GM23338 (cell line): ENCODE measurements around the gene KCNN3.

Experiments used
- ETS1 ChIP-seq: IDR thresholded peaks from 2 replicates; pipeline ENCODE4 v1.6.1; 2016; ENCODE audit warnings: antibody characterized with exemption
- EZH2 ChIP-seq: fragments of 200-600 bp; sonication (generic); IDR thresholded peaks from one replicate; pipeline ENCODE4 v1.8.0; 2017; ENCODE audit warnings: antibody characterized with exemption, mild to moderate bottlenecking, low read depth; ENCODE audit not compliant: unreplicated experiment
- EZH2phosphoT487 ChIP-seq: fragments of 200-600 bp; sonication (generic); IDR thresholded peaks from one replicate; pipeline ENCODE4 v1.8.1; 2018; ENCODE audit warnings: antibody characterized with exemption; ENCODE audit not compliant: unreplicated experiment
- JUNB ChIP-seq: IDR thresholded peaks from one replicate; pipeline ENCODE4 v1.6.1; 2016; ENCODE audit warnings: antibody characterized with exemption; ENCODE audit not compliant: unreplicated experiment
- POLR2AphosphoS5 ChIP-seq: IDR thresholded peaks from 2 replicates; pipeline ENCODE4 v1.6.1; 2016; ENCODE audit warnings: antibody characterized with exemption, low read depth
- TF ChIP-seq, protein P1 (sequence below), 2 experiments: fragments of 200-600 bp in 1 of 2; sonication (generic) in 1 of 2; conservative IDR thresholded peaks; 2 replicates each; pipeline versions ENCODE4 v1.5.1 to v1.6.1; 2016 to 2017; ENCODE audit warnings: antibody characterized with exemption in 2 of 2, low read depth in 2 of 2, mild to moderate bottlenecking in 2 of 2, moderate library complexity in 1 of 2
- TF ChIP-seq, protein P2 (sequence below): IDR thresholded peaks from one replicate; pipeline ENCODE4 v1.6.1; 2018; ENCODE audit warnings: antibody characterized with exemption; ENCODE audit not compliant: unreplicated experiment

DNA sequence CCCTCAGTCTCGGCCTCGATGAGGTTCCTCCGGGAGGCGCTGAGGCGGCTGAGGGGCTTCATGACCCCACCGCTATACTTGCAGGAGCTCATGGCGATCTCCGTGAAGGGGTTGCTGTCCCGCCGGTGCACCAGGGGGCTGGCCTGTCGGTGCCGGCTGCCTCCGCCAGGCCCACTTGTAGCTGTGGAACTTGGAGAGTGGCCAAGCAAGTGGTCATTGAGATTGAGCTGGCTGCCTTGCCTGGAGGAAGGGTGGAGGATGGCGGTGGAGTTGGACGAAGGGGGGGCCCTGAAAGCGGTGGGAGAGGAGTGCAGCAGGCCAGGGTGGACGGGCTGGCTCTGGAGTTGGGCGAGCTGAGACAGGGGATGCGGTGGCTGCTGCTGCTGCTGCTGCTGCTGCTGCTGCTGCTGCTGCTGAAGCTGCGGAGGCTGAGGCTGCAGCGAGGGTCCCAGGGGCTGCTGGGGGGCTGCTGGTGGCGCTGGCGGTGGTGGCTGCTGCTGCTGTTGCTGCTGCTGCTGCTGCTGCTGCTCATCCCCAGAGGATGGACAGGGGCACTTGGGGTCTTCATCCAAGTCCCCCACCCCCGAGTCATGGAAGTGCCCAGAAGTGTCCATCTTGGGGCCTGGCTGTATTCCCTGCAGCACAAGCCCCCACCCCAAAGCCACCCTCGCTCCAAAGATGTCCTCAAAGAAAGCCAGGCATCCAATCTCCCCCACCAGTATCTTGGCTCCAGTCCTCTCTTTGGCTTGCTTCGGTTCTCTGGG lies 548 bp downstream of the KCNN3 start:
- TF ChIP-seq, protein P1, sequence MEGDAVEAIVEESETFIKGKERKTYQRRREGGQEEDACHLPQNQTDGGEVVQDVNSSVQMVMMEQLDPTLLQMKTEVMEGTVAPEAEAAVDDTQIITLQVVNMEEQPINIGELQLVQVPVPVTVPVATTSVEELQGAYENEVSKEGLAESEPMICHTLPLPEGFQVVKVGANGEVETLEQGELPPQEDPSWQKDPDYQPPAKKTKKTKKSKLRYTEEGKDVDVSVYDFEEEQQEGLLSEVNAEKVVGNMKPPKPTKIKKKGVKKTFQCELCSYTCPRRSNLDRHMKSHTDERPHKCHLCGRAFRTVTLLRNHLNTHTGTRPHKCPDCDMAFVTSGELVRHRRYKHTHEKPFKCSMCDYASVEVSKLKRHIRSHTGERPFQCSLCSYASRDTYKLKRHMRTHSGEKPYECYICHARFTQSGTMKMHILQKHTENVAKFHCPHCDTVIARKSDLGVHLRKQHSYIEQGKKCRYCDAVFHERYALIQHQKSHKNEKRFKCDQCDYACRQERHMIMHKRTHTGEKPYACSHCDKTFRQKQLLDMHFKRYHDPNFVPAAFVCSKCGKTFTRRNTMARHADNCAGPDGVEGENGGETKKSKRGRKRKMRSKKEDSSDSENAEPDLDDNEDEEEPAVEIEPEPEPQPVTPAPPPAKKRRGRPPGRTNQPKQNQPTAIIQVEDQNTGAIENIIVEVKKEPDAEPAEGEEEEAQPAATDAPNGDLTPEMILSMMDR (conservative IDR thresholded peaks at IDR 0.05; ENCODE audit: low read depth in 2 of 2), result no peak
- TF ChIP-seq JUNB, result no peak
- no peak for TF ChIP-seq EZH2phosphoT487
- TF ChIP-seq POLR2AphosphoS5, result no peak
- TF ChIP-seq, protein P2, sequence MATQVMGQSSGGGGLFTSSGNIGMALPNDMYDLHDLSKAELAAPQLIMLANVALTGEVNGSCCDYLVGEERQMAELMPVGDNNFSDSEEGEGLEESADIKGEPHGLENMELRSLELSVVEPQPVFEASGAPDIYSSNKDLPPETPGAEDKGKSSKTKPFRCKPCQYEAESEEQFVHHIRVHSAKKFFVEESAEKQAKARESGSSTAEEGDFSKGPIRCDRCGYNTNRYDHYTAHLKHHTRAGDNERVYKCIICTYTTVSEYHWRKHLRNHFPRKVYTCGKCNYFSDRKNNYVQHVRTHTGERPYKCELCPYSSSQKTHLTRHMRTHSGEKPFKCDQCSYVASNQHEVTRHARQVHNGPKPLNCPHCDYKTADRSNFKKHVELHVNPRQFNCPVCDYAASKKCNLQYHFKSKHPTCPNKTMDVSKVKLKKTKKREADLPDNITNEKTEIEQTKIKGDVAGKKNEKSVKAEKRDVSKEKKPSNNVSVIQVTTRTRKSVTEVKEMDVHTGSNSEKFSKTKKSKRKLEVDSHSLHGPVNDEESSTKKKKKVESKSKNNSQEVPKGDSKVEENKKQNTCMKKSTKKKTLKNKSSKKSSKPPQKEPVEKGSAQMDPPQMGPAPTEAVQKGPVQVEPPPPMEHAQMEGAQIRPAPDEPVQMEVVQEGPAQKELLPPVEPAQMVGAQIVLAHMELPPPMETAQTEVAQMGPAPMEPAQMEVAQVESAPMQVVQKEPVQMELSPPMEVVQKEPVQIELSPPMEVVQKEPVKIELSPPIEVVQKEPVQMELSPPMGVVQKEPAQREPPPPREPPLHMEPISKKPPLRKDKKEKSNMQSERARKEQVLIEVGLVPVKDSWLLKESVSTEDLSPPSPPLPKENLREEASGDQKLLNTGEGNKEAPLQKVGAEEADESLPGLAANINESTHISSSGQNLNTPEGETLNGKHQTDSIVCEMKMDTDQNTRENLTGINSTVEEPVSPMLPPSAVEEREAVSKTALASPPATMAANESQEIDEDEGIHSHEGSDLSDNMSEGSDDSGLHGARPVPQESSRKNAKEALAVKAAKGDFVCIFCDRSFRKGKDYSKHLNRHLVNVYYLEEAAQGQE, result no peak
- TF ChIP-seq EZH2, result no peak
- no peak for TF ChIP-seq ETS1
